ENCODE data around the gene SLC25A15. TPM values are rescaled to one million over a fixed set of nuclear protein-coding genes. Genes with fewer than 3 reads are reported as not detected.
"Not testable (repeated sequence)": the region's sequence is repeated elsewhere in the genome, so short reads cannot be mapped to it uniquely, and the experiment has no call there.

Gene SLC25A15
- total RNA-seq, 1 experiment from 2014 or later = 53.3 TPM

- no peak for DNase-seq (ENCODE audit: extremely low read depth, low read depth)
These were observed 22.7 kb downstream of the SLC25A15 start for GRCh38 chr13:40812102-40812501.

- DNase-seq (ENCODE audit: extremely low read depth, low read depth) = no peak
These were observed 23.5 kb downstream of the SLC25A15 start for GRCh38 chr13:40812724-40813445.

- DNase-seq (ENCODE audit: extremely low read depth, low read depth) = no peak
These were observed 24.4 kb downstream of the SLC25A15 start for GRCh38 chr13:40813667-40814454.

DNA sequence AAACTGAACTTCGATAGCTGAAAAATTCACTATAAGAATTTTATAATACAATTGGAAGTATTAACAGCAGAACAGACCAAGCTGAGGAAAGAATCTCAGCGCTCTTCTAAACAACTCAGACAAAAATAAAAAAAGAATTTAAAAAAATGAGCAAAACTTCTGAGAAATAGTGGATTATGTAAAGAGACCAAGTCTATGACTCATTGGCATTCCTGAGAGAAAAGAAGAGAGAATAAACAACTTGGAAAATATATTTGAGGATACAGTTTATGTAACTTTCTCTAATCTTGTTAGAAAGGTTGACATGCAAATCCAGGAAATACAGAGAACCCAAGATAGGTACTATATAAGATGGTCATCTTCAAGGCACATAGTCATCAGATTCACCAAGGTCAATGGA, 25.4 kb downstream of the SLC25A15 start:
- no peak for DNase-seq (ENCODE audit: extremely low read depth, low read depth)

GRCh38 chr13:40818926-40819325, 29.5 kb downstream of the SLC25A15 start:
- DNase-seq (ENCODE audit: extremely low read depth, low read depth) = no peak

- no peak for DNase-seq (ENCODE audit: extremely low read depth, low read depth)
These were observed 30.4 kb downstream of the SLC25A15 start for GRCh38 chr13:40819797-40820315.

DNA sequence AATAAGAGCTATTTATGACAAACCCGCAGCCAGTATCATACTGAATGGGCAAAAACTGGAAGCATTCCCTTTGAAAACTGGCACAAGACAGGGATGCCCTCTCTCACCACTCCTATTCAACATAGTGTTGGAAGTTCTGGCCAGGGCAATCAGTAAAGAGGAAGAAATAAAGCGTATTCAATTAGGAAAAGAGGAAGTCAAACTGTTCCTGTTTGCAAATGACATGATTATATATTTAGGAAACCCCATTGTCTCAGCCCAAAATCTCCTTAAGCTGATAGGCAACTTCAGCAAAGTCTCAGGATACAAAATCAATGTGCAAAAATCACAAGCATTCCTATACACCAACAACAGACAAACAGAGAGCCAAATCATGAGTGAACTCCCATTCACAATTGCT, 50.3 kb downstream of the SLC25A15 start:
- DNase-seq (ENCODE audit: extremely low read depth, low read depth) = not testable (repeated sequence)

- DNase-seq (ENCODE audit: extremely low read depth, low read depth) = not testable (repeated sequence)
These were observed 51.5 kb downstream of the SLC25A15 start for GRCh38 chr13:40840955-40841354.

Small RNA genes within 50 kb of the gene (small RNA-seq; reads per million reads assigned to genes)
- gene MIR621 = 0 to 0.23 reads per million in 2 experiments

Other genes starting within 250 kb of the SLC25A15 start
- gene FOXO1, start 123.0 kb upstream of the SLC25A15 start, total RNA-seq (2014; rRNA removed; shearing (Covaris generic)) = 3.5 and 3.9 TPM in 2 replicates
- 35.2 and 35.6 TPM in 2 replicates for gene MRPS31, start 18.4 kb upstream of the SLC25A15 start, total RNA-seq (2014; rRNA removed; shearing (Covaris generic))
- gene ELF1, start 229.7 kb downstream of the SLC25A15 start, total RNA-seq (2014; rRNA removed; shearing (Covaris generic)) = 21.2 and 23.8 TPM in 2 replicates

Data from NCI-H460 (cell line).